Measurements from ENCODE around the gene TMEM131. TPM values are rescaled to one million over a fixed set of nuclear protein-coding genes. Genes with fewer than 3 reads are reported as not detected.

TMEM131 gene
- total and polyA plus RNA-seq, 2 of the 8 experiments (the other 6 are each of a cell fraction or from before 2014, with no cell fraction given) = 9.7 to 22.9 TPM

DNA sequence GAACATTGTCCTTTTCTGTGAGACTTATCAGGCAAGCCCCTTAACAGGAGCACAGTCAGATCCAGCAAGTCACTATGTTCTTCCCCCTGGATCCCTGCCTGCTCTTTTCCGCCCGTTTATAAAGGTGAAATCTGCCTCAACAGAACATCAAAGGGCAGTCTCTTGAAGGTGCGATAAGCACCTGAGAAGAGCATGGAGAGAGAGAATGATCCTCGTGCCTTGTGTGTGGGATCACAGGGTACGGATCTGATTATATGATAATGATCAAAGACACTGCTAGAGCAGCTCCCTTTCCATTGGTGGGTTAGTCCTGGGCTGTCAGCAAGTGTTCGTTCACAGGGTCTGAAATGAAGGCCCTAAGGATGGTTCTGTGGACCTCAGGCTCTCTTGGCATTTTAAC, 176.0 kb downstream of the TMEM131 start:
- Histone ChIP-seq H3K23me2 (ENCODE audit: low read depth, low read length) (no peaks in the 10 kb centered on the region), H2AK5ac (ENCODE audit: low read depth, low read length) (no peak overlapping the region), H2BK120ac (replicated peaks; ENCODE audit: low read depth, low read length) (no peak overlapping the region), H3K79me2 (ENCODE audit: control insufficient read depth in 1 of 2, insufficient read depth in 2 of 2, low read length in 2 of 2) (no peaks in the 10 kb centered on the region), H4K20me1 (replicated peaks in 1 of 2; ENCODE audit: control insufficient read depth in 1 of 2, insufficient read depth in 2 of 2, low read length in 2 of 2) (no peaks in the 10 kb centered on the region), H3K9me3 (ENCODE audit: insufficient read depth in 2 of 2, low read depth in 1 of 2, low read length in 1 of 2) (no peaks in the 10 kb centered on the region), H3K9ac (replicated peaks in 1 of 4; ENCODE audit: extremely low read depth in 1 of 4, low read depth in 3 of 4, low read length in 3 of 4) (no peak overlapping the region), H3K27ac (ENCODE audit: low read depth, low read length) (no peak overlapping the region), H4K5ac (ENCODE audit: insufficient read length, low read depth, low read length) (no peak overlapping the region), H3K56ac (replicated peaks; ENCODE audit: insufficient read length, low read depth, low read length) (no peak overlapping the region), H3K4ac (replicated peaks; ENCODE audit: insufficient read length, low read depth, low read length) (no peak overlapping the region), H3K79me1 (ENCODE audit: low read depth, low read length) (no peaks in the 10 kb centered on the region), H4K8ac (ENCODE audit: extremely low read depth, insufficient read depth, low read length) (no peak overlapping the region), H3K4me3 (ENCODE audit: extremely low read depth in 1 of 4, insufficient read depth in 2 of 4, low read depth in 3 of 4, low read length in 4 of 4) (no peak overlapping the region), H2BK15ac (ENCODE audit: low read length) (no peak overlapping the region), H3K14ac (ENCODE audit: insufficient read length) (no peak overlapping the region), H2AFZ (ENCODE audit: low read length) (no peak overlapping the region), H3K4me1 (replicated peaks in 1 of 4; ENCODE audit: control insufficient read depth in 3 of 4, insufficient read depth in 4 of 4, low read length in 3 of 4) (peaks cover 0 to 22% (median 1%) of the 10 kb centered on the region in 4 experiments; a peak in 3 of 7 replicates), H3K18ac (ENCODE audit: extremely low read depth, low read length) (no peak overlapping the region), H2BK12ac (ENCODE audit: low read depth, low read length) (no peak overlapping the region), H3K36me3 (ENCODE audit: control insufficient read depth in 2 of 4, insufficient read depth in 4 of 4, low read length in 3 of 4) (no peaks in the 10 kb centered on the region; a peak in 1 of 8 replicates), H3K27me3 (replicated peaks in 1 of 4; ENCODE audit: control insufficient read depth in 3 of 4, extremely low read depth in 1 of 4, insufficient read depth in 3 of 4, low read length in 3 of 4) (no peaks in the 10 kb centered on the region), H4K91ac (replicated peaks; ENCODE audit: insufficient read length, low read length) (no peak overlapping the region), H3K4me2 (ENCODE audit: insufficient read depth in 1 of 2, low read depth in 2 of 2, low read length in 2 of 2) (no peak overlapping the region), H2BK5ac (ENCODE audit: low read depth, low read length) (no peak overlapping the region), H3K23ac (ENCODE audit: insufficient read length) (no peak overlapping the region), H2BK20ac (ENCODE audit: low read length) (no peak overlapping the region)
- WGBS, 2 experiments (ENCODE audit: extremely low coverage in 1 of 2, insufficient coverage in 1 of 2, insufficient read length in 1 of 2, insufficient replicate concordance in 2 of 2, low coverage in 1 of 2, low lambda C conversion rate in 2 of 2, missing lambda C conversion rate in 1 of 2) = 85% methylated on average over 6 of the region's 6 CpGs; no CpG with 5 or more reads in 1 of the 2 experiments
- POLR2A ChIA-PET (ENCODE audit: partially characterized antibody) = no interaction called here
- CTCF ChIA-PET (ENCODE audit: partially characterized antibody) = interaction anchor here (0.8 to 0.9 kb wide), 3 partner anchors 9 to 13 kb away, joined by 3 to 5 read pairs (median 3); no protein-coding TSS in a partner anchor
- FAIRE-seq (no peak), DNase-seq (ENCODE audit: low read depth in 1 of 2, low spot score in 2 of 2) (no peak)
- TF ChIP-seq, protein P1, sequence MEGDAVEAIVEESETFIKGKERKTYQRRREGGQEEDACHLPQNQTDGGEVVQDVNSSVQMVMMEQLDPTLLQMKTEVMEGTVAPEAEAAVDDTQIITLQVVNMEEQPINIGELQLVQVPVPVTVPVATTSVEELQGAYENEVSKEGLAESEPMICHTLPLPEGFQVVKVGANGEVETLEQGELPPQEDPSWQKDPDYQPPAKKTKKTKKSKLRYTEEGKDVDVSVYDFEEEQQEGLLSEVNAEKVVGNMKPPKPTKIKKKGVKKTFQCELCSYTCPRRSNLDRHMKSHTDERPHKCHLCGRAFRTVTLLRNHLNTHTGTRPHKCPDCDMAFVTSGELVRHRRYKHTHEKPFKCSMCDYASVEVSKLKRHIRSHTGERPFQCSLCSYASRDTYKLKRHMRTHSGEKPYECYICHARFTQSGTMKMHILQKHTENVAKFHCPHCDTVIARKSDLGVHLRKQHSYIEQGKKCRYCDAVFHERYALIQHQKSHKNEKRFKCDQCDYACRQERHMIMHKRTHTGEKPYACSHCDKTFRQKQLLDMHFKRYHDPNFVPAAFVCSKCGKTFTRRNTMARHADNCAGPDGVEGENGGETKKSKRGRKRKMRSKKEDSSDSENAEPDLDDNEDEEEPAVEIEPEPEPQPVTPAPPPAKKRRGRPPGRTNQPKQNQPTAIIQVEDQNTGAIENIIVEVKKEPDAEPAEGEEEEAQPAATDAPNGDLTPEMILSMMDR (IDR thresholded peaks at IDR 0.05; ENCODE audit: control extremely low read depth in 1 of 3, insufficient read depth in 1 of 3, low read depth in 1 of 3, low read length in 3 of 3) = no peak
- TF ChIP-seq SAP30 (IDR thresholded peaks at IDR 0.05; ENCODE audit: insufficient read depth, insufficient replicate concordance, low read length) (no peak), RXRA (IDR thresholded peaks at IDR 0.05; ENCODE audit: insufficient read depth, low read depth, low read length) (no peak), JUND (IDR thresholded peaks at IDR 0.05; ENCODE audit: low read length) (no peak), BRCA1 (IDR thresholded peaks at IDR 0.05; ENCODE audit: low read depth, low read length) (no peak), BCL11A (IDR thresholded peaks at IDR 0.05; ENCODE audit: low read depth in 2 of 2, low read length in 2 of 2) (no peak), NANOG (IDR thresholded peaks at IDR 0.05; ENCODE audit: insufficient read depth, low read depth, low read length, poor library complexity, severe bottlenecking) (no peak), PHF8 (conservative IDR thresholded peaks at IDR 0.05; ENCODE audit: low read depth, low read length) (no peak)
- TF ChIP-seq, protein P2, sequence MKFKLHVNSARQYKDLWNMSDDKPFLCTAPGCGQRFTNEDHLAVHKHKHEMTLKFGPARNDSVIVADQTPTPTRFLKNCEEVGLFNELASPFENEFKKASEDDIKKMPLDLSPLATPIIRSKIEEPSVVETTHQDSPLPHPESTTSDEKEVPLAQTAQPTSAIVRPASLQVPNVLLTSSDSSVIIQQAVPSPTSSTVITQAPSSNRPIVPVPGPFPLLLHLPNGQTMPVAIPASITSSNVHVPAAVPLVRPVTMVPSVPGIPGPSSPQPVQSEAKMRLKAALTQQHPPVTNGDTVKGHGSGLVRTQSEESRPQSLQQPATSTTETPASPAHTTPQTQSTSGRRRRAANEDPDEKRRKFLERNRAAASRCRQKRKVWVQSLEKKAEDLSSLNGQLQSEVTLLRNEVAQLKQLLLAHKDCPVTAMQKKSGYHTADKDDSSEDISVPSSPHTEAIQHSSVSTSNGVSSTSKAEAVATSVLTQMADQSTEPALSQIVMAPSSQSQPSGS (IDR thresholded peaks at IDR 0.05; ENCODE audit: low read length) = no peak

Data from H1 (cell line).